OCI-LY3 (cell line): ENCODE results near the gene CCDC24.

ENCODE experiments used
- H2AFZ ChIP-seq: fragments of 200-600, 300-600 bp; shearing (Covaris generic); 2 replicates; pipeline ENCODE4 v1.6.0; 2014; ENCODE audit warnings: antibody characterized with exemption, low read depth, low read length
- H3K27ac ChIP-seq: fragments of 200-600, 300-600 bp; sonication (generic); 2 replicates; pipeline ENCODE4 v1.5.1; 2014; ENCODE audit warnings: mild to moderate bottlenecking, low read length, moderate library complexity, mixed read lengths
- H3K27me3 ChIP-seq: fragments of 200-600, 300-600 bp; sonication (generic); 2 replicates; pipeline ENCODE4 v1.6.1; 2014; ENCODE audit warnings: low read depth, low read length, mixed read lengths
- H3K36me3 ChIP-seq: fragments of 200-600, 300-600 bp; sonication (generic); replicated peaks from 2 replicates; pipeline ENCODE3; 2014; ENCODE audit warnings: low read depth, low read length, mixed read lengths
- H3K4me1 ChIP-seq: fragments of 300-600, 200-600 bp; sonication (generic); 2 replicates; pipeline ENCODE4 v1.6.1; 2014; ENCODE audit warnings: low read length, mixed read lengths
- H3K4me2 ChIP-seq: fragments of 200-600, 300-600 bp; sonication (generic); 2 replicates; pipeline ENCODE4 v1.6.1; 2014; ENCODE audit warnings: low read length, mixed read lengths
- H3K4me3 ChIP-seq: fragments of 300-600, 200-600 bp; sonication (generic); 2 replicates; pipeline ENCODE4 v1.5.1; 2014; ENCODE audit warnings: antibody characterized with exemption, mild to moderate bottlenecking, low read length, moderate library complexity
- H3K79me2 ChIP-seq: fragments of 300-600, 200-600 bp; shearing (Covaris generic); 2 replicates; pipeline ENCODE4 v1.6.1; 2014; ENCODE audit warnings: mild to moderate bottlenecking, low read length, mixed read lengths
- H3K9ac ChIP-seq: fragments of 300-600, 200-600 bp; shearing (Covaris generic); 2 replicates; pipeline ENCODE4 v1.6.0; 2014; ENCODE audit warnings: mild to moderate bottlenecking, low read length, moderate library complexity
- H3K9me3 ChIP-seq: fragments of 200-600, 300-600 bp; shearing (Covaris generic); 2 replicates; pipeline ENCODE4 v1.6.1; 2014; ENCODE audit warnings: low read length, mixed read lengths; ENCODE audit not compliant: insufficient read depth
- H4K20me1 ChIP-seq: fragments of 200-600, 300-600 bp; sonication (generic); 2 replicates; pipeline ENCODE4 v1.6.1; 2016; ENCODE audit warnings: low read length, mixed read lengths; ENCODE audit not compliant: insufficient read depth
- EZH2phosphoT487 ChIP-seq: fragments of 200-600 bp; shearing (Covaris generic); IDR thresholded peaks from 2 replicates; pipeline ENCODE4 v1.6.1; 2018; ENCODE audit warnings: antibody characterized with exemption, mixed run types, low read depth
- TF ChIP-seq, protein P1 (sequence below): fragments of 200-600, 300-600 bp; sonication (generic); IDR thresholded peaks from 2 replicates; pipeline ENCODE4 v1.5.1; 2014; ENCODE audit warnings: antibody characterized with exemption, low read length, low read depth

Gene CCDC24

GRCh38 chr1:44029911-44030604 lies 38.7 kb downstream of the CCDC24 start:
- Histone ChIP-seq H3K9ac (peak overlapping the region; percentile 91), H3K27me3 (no peaks in the 10 kb centered on the region), H3K4me3 (peak overlapping the region; percentile 99), H2AFZ (peak overlapping the region; percentile 77), H3K79me2 (no peaks in the 10 kb centered on the region), H3K9me3 (no peaks in the 10 kb centered on the region), H3K27ac (peak overlapping the region; percentile 71), H3K4me1 (peaks cover 19% of the 10 kb centered on the region), H3K36me3 (no peaks in the 10 kb centered on the region), H4K20me1 (no peaks in the 10 kb centered on the region), H3K4me2 (peak overlapping the region; percentile 92)
- TF ChIP-seq, protein P1, sequence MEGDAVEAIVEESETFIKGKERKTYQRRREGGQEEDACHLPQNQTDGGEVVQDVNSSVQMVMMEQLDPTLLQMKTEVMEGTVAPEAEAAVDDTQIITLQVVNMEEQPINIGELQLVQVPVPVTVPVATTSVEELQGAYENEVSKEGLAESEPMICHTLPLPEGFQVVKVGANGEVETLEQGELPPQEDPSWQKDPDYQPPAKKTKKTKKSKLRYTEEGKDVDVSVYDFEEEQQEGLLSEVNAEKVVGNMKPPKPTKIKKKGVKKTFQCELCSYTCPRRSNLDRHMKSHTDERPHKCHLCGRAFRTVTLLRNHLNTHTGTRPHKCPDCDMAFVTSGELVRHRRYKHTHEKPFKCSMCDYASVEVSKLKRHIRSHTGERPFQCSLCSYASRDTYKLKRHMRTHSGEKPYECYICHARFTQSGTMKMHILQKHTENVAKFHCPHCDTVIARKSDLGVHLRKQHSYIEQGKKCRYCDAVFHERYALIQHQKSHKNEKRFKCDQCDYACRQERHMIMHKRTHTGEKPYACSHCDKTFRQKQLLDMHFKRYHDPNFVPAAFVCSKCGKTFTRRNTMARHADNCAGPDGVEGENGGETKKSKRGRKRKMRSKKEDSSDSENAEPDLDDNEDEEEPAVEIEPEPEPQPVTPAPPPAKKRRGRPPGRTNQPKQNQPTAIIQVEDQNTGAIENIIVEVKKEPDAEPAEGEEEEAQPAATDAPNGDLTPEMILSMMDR = no peak
- TF ChIP-seq EZH2phosphoT487 = no peak

- TF ChIP-seq, protein P1 = peak; percentile 17; the same call in 1 of the 2 replicates
- no peak for TF ChIP-seq EZH2phosphoT487
- H3K4me2 ChIP-seq = peak overlapping the region; percentile 92
- H3K9ac ChIP-seq = peak overlapping the region; percentile 91
- peak overlapping the region; percentile 77; the same call in 1 of the 2 replicates for H2AFZ ChIP-seq
- H3K79me2 ChIP-seq = no peaks in the 10 kb centered on the region
- peaks cover 14% of the 10 kb centered on the region for H3K4me1 ChIP-seq
- no peaks in the 10 kb centered on the region for H4K20me1 ChIP-seq
- no peaks in the 10 kb centered on the region for H3K9me3 ChIP-seq
- H3K4me3 ChIP-seq = peak overlapping the region; percentile 99
- no peaks in the 10 kb centered on the region for H3K36me3 ChIP-seq
- peak overlapping the region; percentile 71 for H3K27ac ChIP-seq
- no peaks in the 10 kb centered on the region for H3K27me3 ChIP-seq
Observed at GRCh38 chr1:44030605-44031251, 39.3 kb downstream of the CCDC24 start.

DNA sequence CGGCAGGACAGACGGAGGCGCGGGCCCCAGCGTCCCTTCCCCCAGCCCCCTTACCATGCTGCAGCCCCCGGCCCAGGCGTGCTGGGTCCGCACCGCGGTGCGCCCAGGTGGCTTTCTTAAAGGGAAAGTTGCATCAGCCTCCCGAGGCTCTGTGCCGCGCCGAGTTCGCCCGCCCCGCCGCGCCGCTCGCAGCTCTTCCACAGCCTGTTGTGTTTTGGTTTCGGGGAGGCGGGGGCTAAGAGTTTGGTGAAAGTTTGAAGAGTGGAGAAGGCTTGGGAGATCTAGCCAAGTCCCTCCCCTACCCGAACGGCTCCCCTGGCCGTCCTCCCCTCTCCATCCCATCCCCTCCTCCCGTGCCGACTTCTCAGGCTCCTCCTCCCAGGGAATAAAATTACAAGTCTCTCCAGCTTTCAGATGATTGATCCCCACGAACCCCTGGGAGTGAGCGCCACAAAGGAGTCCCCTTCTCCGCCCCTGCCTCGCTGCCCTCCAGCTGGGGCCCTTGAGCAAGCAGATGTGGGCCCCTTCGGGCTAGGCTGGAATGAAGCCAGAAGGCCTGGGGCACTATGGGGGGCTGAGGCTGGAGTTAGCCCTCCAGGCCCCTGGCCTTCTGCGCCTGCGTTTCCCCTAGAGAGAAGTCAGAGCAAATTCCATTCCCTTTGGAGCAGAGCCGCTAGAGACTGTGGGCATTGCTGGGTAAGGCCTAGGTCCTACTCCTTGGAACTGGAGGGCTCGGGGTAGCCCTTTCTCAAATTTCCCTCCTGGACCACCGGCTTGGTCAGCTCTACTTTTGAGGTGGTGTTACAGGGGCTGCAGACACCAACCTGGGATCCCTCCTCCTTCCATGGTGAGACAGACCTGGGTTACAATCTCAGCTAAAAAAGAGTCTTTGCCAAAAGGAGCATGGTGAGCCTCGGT lies 40.1 kb downstream of the CCDC24 start, which contains the start of gene SLC6A9:
TSS of gene SLC6A9 (minus strand) at position 211 of the 918 bp plus-strand sequence. CDS start 7,185 bp downstream, outside the sequence.
- peak within 1 kb of the TSS; percentile 77; the same call in 1 of the 2 replicates for H2AFZ ChIP-seq

More for the DNA sequence above, 40.1 kb downstream of the CCDC24 start, which contains the start of gene SLC6A9:
- H3K36me3 ChIP-seq = no peaks in the 10 kb centered on the region
- peak within 1 kb of the TSS; percentile 91 for H3K9ac ChIP-seq
- no peak for TF ChIP-seq EZH2phosphoT487
- TF ChIP-seq, protein P1 = no peak
- H4K20me1 ChIP-seq = no peaks in the 10 kb centered on the region
- H3K27ac ChIP-seq = peak within 1 kb of the TSS; percentile 71
- no peaks in the 10 kb centered on the region for H3K27me3 ChIP-seq
- H3K4me2 ChIP-seq = peak within 1 kb of the TSS; percentile 92
- peaks cover 13% of the 10 kb centered on the region for H3K4me1 ChIP-seq
- H3K9me3 ChIP-seq = no peaks in the 10 kb centered on the region
- peak within 1 kb of the TSS; percentile 99 for H3K4me3 ChIP-seq
- H3K79me2 ChIP-seq = no peaks in the 10 kb centered on the region
